RWPE2 (cell line): ENCODE results near the gene CINP.

Experiments
- ATAC-seq: fragments of 200-7000 bp; cut with Tn5 transposase; 3 replicates; pipeline ENCODE4 v1.9.1; 2021; ENCODE audit warnings: low read depth
- DNase-seq: peaks from one replicate; pipeline ENCODE4 v3.0.0-alpha.2; 2020; ENCODE audit warnings: low spot score
- H3K27ac ChIP-seq: fragments of 450-650 bp; 2 replicates; pipeline ENCODE4 v1.5.1; 2017; ENCODE audit warnings: mild to moderate bottlenecking; ENCODE audit not compliant: poor library complexity, severe bottlenecking
- H3K27me3 ChIP-seq: fragments of 250-450 bp; sonication (Bioruptor Pico); 2 replicates; pipeline ENCODE4 v1.5.1; 2021; ENCODE audit warnings: mild to moderate bottlenecking, moderate library complexity; ENCODE audit not compliant: insufficient read depth, poor library complexity, severe bottlenecking
- H3K36me3 ChIP-seq: fragments of 250-450 bp; sonication (Bioruptor Pico); 2 replicates; pipeline ENCODE4 v1.5.1; 2020; ENCODE audit warnings: low read depth, mild to moderate bottlenecking, moderate library complexity
- H3K4me1 ChIP-seq: fragments of 250-450 bp; sonication (Bioruptor Pico); 2 replicates; pipeline ENCODE4 v1.5.1; 2021; ENCODE audit warnings: mild to moderate bottlenecking, moderate library complexity; ENCODE audit not compliant: insufficient read depth, poor library complexity, severe bottlenecking
- H3K4me3 ChIP-seq: fragments of 250-450 bp; sonication (Bioruptor Pico); 2 replicates; pipeline ENCODE4 v1.5.1; 2021; ENCODE audit warnings: mild to moderate bottlenecking, moderate library complexity; ENCODE audit not compliant: severe bottlenecking
- H3K9me3 ChIP-seq: fragments of 250-450 bp; sonication (Bioruptor Pico); 2 replicates; pipeline ENCODE4 v1.5.1; 2021; ENCODE audit warnings: mild to moderate bottlenecking, moderate library complexity; ENCODE audit not compliant: severe bottlenecking
- CTCF ChIP-seq: fragments of 450-650 bp; IDR thresholded peaks from one replicate; pipeline ENCODE4 v1.5.1; 2017; ENCODE audit warnings: mild to moderate bottlenecking, moderate library complexity; ENCODE audit not compliant: poor library complexity, severe bottlenecking

Gene CINP

GRCh38 chr14:102394717-102395375 is 32.2 kb upstream of the CINP start:
- no peak for TF ChIP-seq CTCF
- no peak for ATAC-seq
- no peaks in the 10 kb centered on the region for H3K9me3 ChIP-seq
- no peak for DNase-seq
- H3K27me3 ChIP-seq: no peaks in the 10 kb centered on the region
- H3K27ac ChIP-seq: no peak overlapping the region
- H3K36me3 ChIP-seq: peaks cover 4% of the 10 kb centered on the region
- no peaks in the 10 kb centered on the region for H3K4me1 ChIP-seq
- no peak overlapping the region for H3K4me3 ChIP-seq

DNA sequence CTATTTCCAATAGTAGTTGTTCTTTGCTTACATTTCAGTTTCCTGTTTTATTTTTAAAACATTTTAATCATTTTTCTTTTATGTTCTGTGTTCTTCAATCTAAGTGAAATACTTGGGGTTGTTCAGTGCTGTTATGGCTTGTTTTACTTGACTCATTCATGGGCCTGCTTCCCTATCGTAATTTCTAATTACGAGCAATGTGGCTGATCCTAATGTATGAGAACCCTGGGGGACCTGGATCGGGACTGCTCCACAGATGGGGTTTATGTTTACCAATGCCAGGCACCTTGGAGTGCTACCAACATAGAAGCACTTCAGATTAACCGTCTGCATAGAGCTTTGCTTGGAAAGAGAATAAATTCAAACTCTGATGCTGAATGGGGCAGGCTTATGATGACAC is 29.8 kb upstream of the CINP start:
- ATAC-seq (no peak), DNase-seq (no peak)
- Histone ChIP-seq H3K36me3 (peaks cover 4% of the 10 kb centered on the region), H3K4me3 (no peak overlapping the region), H3K9me3 (no peaks in the 10 kb centered on the region), H3K27me3 (no peaks in the 10 kb centered on the region), H3K4me1 (no peaks in the 10 kb centered on the region), H3K27ac (no peak overlapping the region)
- no peak for TF ChIP-seq CTCF

DNA sequence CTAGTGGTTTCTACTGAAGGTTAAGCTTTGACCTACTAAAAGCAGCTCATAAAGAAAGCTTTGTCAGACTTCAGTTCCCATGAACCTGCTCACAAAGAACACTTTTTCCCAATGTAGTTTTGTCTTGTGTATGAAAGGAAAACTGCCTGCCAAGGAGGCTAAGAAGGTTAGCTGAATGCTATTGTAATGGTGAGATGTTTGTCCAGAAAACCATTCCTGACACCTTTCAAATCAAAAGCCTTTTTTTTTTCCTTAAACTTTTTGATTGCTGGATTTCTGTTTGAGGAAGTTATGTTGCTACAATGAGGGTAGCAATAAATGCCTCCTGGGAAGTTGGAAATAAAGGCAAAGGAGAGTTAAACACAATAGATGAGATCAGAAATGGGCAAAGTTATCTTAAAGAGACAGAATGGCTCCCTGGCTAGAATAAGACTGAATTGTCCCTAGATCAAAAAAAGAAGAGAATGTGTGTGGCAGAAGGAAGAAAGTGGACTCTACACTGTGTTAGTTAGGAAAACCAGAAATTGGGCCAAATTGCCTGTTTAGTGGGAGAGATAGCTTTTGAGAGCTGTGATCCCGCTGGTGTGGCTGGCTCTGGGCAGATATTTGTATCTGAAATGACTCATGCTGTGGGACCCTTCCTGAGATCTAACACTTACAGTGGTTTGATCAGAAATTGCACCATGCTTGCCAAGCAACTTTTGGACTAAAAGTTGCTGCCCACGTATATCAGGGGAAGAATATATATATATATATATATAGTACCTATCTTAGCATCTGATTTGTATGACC is 27.6 kb upstream of the CINP start:
- DNase-seq (no peak), ATAC-seq (no peak)
- peaks cover 13% of the 10 kb centered on the region for H3K36me3 ChIP-seq
- no peaks in the 10 kb centered on the region for H3K27me3 ChIP-seq
- no peak for TF ChIP-seq CTCF
- H3K9me3 ChIP-seq: no peaks in the 10 kb centered on the region
- no peak overlapping the region for H3K27ac ChIP-seq
- H3K4me1 ChIP-seq: no peaks in the 10 kb centered on the region
- no peak overlapping the region for H3K4me3 ChIP-seq

- Histone ChIP-seq H3K27ac (no peak overlapping the region), H3K4me1 (no peaks in the 10 kb centered on the region), H3K36me3 (peaks cover 11% of the 10 kb centered on the region), H3K27me3 (no peaks in the 10 kb centered on the region), H3K9me3 (no peaks in the 10 kb centered on the region), H3K4me3 (no peak overlapping the region)
- no peak for TF ChIP-seq CTCF
- ATAC-seq (no peak), DNase-seq (no peak)
Observed at GRCh38 chr14:102389246-102389645, 26.6 kb upstream of the CINP start.

GRCh38 chr14:102387086-102387485 is 24.4 kb upstream of the CINP start:
- Histone ChIP-seq H3K36me3 (peaks cover 11% of the 10 kb centered on the region), H3K27ac (no peak overlapping the region), H3K4me3 (no peak overlapping the region), H3K4me1 (no peaks in the 10 kb centered on the region), H3K9me3 (no peaks in the 10 kb centered on the region), H3K27me3 (no peaks in the 10 kb centered on the region)
- ATAC-seq (no peak), DNase-seq (no peak)
- no peak for TF ChIP-seq CTCF
